Regular cardiac myocyte (primary cell): ENCODE data around the gene MORN4. TPM values are rescaled to one million over a fixed set of nuclear protein-coding genes. Genes with fewer than 3 reads are reported as not detected.

Source experiments
- total RNA-seq: library from RNA; depleted of rRNA; stranded (reverse); fragments of >200 nt; gene quantifications from 2 replicates; pipeline ENCODE4 v1.2.3, GENCODE V29; 2014

Gene MORN4
- total RNA-seq: 3.7 and 5.8 TPM in 2 replicates

GRCh38 chr10:97632949-97633884 lies at the start of gene MORN4:
Gene MORN4 (minus strand): TSS chr10:97633500. CDS start chr10:97619653, 13,847 bp downstream.

GRCh38 chr10:97640174-97640867 lies 7.0 kb upstream of the MORN4 start, which contains the start of gene PI4K2A:
Gene PI4K2A (plus strand): TSS chr10:97640671. CDS start chr10:97640743, 72 bp downstream.

GRCh38 chr10:97589479-97589878 lies 43.8 kb downstream of the MORN4 start, which contains the start of gene C10orf62:
Gene C10orf62 (plus strand): TSS chr10:97589721. CDS start chr10:97589898, 177 bp downstream.

GRCh38 chr10:97584060-97584797 lies 49.1 kb downstream of the MORN4 start, which contains the start of gene HOGA1:
Gene HOGA1 (plus strand): TSS chr10:97584389. CDS start chr10:97584704, 315 bp downstream.

GRCh38 chr10:97572214-97572989 lies 60.9 kb downstream of the MORN4 start, which contains the start of gene ANKRD2:
Gene ANKRD2 (plus strand): TSS chr10:97572779. CDS start chr10:97572789, 10 bp downstream.

Other genes with a start within 250 kb of the MORN4 start
- gene RRP12, start 232.2 kb downstream of the MORN4 start, total RNA-seq: 14.7 and 38.3 TPM in 2 replicates
- 489 and 612 TPM in 2 replicates for gene PGAM1, start 207.3 kb downstream of the MORN4 start, total RNA-seq
- 36.1 and 39.3 TPM in 2 replicates for gene EXOSC1, start 187.5 kb downstream of the MORN4 start, total RNA-seq
- 36.6 and 80.9 TPM in 2 replicates for gene ZDHHC16, start 187.3 kb downstream of the MORN4 start, total RNA-seq
- gene MMS19, start 135.1 kb downstream of the MORN4 start, total RNA-seq: 64.6 and 77.5 TPM in 2 replicates
- 16.9 and 31.4 TPM in 2 replicates for gene UBTD1, start 134.6 kb downstream of the MORN4 start, total RNA-seq
- gene ANKRD2, start 60.7 kb downstream of the MORN4 start, total RNA-seq: 0.85 and 2.5 TPM in 2 replicates
- gene HOGA1, start 49.1 kb downstream of the MORN4 start, total RNA-seq: 0.56 and 0.58 TPM in 2 replicates
- 0.19 TPM in 1 of 2 replicates, not detected in the other for gene C10orf62, start 43.8 kb downstream of the MORN4 start, total RNA-seq
- gene PI4K2A, start 7.2 kb upstream of the MORN4 start, total RNA-seq: 20.1 and 21.4 TPM in 2 replicates
- gene AVPI1, start 53.7 kb upstream of the MORN4 start, total RNA-seq: 15.3 and 27.6 TPM in 2 replicates
- 15.5 and 22.8 TPM in 2 replicates for gene MARVELD1, start 80.2 kb upstream of the MORN4 start, total RNA-seq
- 21.3 and 29.6 TPM in 2 replicates for gene ZFYVE27, start 103.6 kb upstream of the MORN4 start, total RNA-seq
- gene SFRP5, start 138.5 kb upstream of the MORN4 start, total RNA-seq: not detected in 2 replicates
- under 0.01 TPM in 1 of 2 replicates, not detected in the other for gene GOLGA7B, start 216.3 kb upstream of the MORN4 start, total RNA-seq